GM19240 (cell line): Measurements from ENCODE around the gene CBL.

Experiments
- DNase-seq: peaks from one replicate; pipeline ENCODE4 v3.0.0; 2011; ENCODE audit warnings: low spot score; ENCODE audit not compliant: insufficient read length

The CBL gene

DNA sequence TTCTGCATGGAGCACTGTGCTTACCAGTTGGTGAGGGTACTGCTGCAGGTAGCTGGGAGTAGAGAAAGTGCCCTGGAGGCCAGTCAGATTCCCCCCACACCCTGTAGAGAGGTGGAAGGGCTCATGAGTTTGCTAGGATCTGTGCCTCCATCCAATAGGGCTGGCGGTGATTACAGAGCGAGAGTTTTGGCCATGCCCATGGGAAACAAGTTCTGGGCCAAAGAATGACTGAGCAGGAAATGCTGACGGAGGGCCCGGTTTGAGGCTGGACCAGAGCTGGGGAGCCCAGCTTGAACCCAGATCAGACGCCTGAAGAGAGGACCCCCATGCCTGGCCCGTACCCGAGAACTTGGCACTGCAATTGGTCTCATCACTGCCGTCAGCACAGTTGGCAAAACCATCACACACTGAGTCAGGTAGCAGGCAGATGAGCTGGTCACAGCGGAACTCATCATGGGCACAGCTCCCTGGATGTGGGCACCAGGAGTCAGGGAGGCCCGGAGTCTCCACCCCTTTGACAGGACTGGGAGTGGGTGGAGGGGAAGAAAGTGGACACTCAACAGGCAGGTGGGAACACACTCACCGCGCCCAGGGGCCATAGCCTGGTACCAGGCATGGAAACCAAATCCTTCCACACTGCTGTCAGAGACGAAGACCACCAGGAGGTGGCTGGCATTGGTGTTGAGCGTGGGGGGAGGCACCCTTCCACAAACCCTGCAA is 138.3 kb downstream of the CBL start:
- no peak for DNase-seq

- DNase-seq: no peak
Measured at GRCh38 chr11:119345685-119346084, 139.5 kb downstream of the CBL start.

GRCh38 chr11:119346605-119347004 is 140.5 kb downstream of the CBL start, which contains the start of gene MFRP:
TSS of gene MFRP (minus strand) at chr11:119346705. CDS start at chr11:119346513, 192 bp downstream.
- DNase-seq: no peak

- no peak for DNase-seq
Measured at GRCh38 chr11:119347242-119347641, 141.1 kb downstream of the CBL start.

DNA sequence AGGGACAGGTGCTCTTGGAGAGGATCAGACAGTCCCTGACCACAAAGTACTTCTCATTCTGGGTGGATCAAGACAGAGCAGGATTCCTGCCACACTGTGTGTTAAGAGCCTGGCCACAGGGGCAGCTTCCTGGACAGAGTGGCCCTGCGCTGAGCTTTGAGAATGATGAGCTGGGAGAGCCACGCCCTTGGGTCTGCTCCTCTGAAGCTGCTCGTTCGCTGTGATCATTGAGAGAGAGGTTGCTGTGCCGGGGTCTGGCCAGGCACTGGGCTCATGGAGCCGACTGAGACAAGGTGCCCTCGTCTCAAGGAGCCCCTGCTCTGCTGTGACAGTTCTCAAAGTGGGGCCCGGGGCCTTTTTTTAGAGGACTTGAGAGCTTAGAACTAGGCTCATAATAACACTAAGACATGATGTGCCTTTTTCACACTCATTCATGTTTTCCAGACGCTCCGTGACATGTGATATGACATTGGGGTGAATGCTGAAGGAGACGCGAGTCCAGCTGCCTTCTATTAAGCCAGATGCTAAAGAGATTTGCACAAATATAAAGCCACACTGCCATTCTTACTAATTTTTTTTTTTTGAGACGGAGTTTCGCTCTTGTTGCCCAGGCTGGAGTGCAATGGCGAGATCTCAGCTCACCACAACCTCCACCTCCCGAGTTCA is 141.9 kb downstream of the CBL start:
- DNase-seq: no peak

DNA sequence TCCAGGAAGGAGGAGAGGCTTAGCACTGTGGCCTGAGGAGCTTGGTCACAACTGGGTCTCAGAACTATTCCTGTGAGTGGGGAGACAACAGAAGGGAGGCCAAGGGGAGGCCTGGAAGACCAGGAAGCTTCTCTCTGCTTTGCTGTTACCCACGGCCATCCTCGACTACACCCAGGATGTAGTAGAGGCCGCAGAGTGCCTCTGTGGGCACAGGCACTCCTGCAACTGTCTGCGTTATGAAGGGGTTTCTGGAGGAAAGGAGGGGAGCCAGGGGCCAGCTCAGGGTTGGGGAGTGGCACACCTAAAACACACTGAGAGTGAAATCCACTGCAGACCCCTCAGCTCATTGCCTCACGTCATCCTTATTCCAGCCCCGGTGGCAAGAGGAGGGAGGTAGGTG is 144.2 kb downstream of the CBL start:
- no peak for DNase-seq

GRCh38 chr11:119351232-119351631 is 145.1 kb downstream of the CBL start:
- DNase-seq: no peak

GRCh38 chr11:119352857-119353260 is 146.7 kb downstream of the CBL start:
- no peak for DNase-seq

DNA sequence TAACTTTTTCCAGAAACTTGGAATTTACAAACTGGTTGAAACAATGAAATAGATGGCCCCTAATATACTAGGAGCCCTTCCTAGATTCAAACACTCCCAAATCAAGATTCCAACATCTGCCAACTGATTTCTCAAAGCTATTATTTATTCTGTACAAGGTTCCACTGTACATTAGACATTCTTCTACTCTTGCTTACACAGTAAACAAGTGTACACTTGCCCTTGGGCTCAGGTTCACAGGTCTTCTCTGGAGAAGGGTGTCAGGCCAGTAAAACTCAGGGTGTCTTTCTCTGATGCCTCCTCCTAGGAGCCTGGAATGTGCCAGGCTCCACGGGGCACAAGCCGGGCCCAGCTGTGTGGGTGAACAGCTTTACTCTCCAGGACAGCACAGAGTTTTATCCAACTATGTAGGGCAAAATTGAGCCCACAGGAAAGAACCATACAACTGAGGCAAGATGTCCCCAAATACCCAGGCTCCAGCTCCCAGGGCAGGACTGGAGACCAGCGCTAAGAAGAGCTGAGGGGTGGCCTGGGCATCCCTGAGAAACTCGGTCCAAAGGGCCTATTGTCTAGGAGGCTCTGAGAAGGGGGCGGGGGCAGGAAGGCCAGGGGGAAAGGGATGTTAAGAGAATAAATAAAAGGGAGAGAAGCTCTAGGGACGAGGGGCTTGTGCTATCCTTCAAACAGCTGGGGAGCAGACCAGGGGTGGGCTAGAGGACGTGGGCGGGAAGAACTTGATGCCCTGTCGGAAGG is 149.1 kb downstream of the CBL start:
- no peak for DNase-seq

DNA sequence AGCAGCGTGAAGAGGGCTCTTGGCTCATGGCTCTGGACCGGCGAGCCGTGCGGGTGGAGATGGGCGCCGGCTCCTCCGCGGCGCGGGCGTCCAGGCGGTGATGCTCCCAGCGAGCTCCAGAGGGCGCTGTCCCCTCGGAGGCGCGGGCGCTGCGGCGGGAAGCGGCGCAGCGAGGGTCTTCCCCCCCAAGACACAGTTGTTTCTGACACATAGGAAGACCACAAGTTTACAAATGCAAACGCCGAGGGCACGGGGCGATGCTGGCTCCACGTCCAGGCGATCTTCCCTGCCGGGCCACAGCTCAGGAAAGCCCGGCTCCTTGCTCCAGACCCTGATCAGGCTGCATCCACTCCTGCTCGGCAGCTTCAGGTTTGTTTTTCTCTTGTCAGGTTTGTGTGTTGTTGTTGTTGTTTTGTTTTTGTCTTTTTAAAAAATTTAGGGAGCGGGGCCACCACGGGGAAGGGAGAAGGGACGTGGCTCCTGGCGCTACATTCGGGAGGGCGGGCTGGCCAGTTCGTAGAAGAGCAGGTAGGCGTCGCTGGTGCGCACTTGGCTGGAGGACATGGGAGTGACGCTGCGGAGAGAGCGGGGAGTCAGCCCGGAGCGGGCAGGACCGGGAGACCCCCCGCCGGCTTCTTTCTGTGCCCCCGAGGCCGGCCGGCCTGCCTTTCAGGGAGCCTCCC is 150.4 kb downstream of the CBL start:
- DNase-seq: peak; percentile 91

DNA sequence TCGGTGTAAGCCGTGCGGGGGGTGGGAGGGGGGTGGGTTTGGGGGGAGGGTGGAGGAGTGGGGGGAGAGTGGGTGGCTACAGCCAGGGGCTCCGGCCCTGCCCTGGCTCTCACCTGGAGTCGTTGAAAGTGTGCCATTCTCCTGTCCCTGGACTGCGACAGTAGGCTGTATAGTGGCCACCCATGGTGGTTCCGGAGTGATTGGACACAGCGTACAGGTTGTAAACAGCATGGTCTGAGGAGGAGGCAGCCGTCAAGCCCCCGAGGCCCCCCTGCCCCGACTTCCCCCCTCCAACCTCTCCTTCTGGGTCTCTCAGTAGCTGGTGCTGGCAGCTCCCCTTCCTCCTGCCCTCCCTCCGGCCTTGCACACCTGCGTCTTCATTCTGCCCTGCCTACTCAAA is 150.9 kb downstream of the CBL start:
- no peak for DNase-seq
